Measurements from ENCODE around the gene ENOSF1.
"Not testable (repeated sequence)": the region's sequence is repeated elsewhere in the genome, so short reads cannot be mapped to it uniquely, and the experiment has no call there.

The ENOSF1 gene

GRCh38 chr18:712401-713134 lies at the start of gene ENOSF1:
Gene ENOSF1, minus strand, starts transcription at chr18:712630. Its CDS starts 43 bp downstream, at chr18:712587.
- Mint-ChIP-seq H3K4me1 (peaks cover 72% of the 10 kb centered on the region), H3K9me3 (no peaks in the 10 kb centered on the region), H3K27me3 (no peaks in the 10 kb centered on the region), H3K36me3 (ENCODE audit: low read depth) (peaks cover 35% of the 10 kb centered on the region), H3K4me3 (peak within 1 kb of the TSS; percentile 88), H3K27ac (peak within 1 kb of the TSS; percentile 93)
- DNase-seq (peak; percentile 90), ATAC-seq (peak; percentile 82)

GRCh38 chr18:759864-760263 lies 47.4 kb upstream of the ENOSF1 start:
- not testable (repeated sequence) for H3K27me3 Mint-ChIP-seq, ATAC-seq
- peaks cover 11% of the 10 kb centered on the region for H3K4me1 Mint-ChIP-seq

GRCh38 chr18:755506-755905 lies 43.1 kb upstream of the ENOSF1 start:
- Mint-ChIP-seq H3K27ac (no peak overlapping the region), H3K4me1 (no peaks in the 10 kb centered on the region), H3K36me3 (ENCODE audit: low read depth) (peaks cover 20% of the 10 kb centered on the region), H3K4me3 (no peak overlapping the region), H3K9me3 (no peaks in the 10 kb centered on the region), H3K27me3 (no peaks in the 10 kb centered on the region)
- DNase-seq (no peak), ATAC-seq (no peak)

More at GRCh38 chr18:759864-760263, 47.4 kb upstream of the ENOSF1 start:
- not testable (repeated sequence) for H3K4me3 Mint-ChIP-seq, H3K9me3 Mint-ChIP-seq, DNase-seq, H3K27ac Mint-ChIP-seq
- peaks cover 18% of the 10 kb centered on the region for H3K36me3 Mint-ChIP-seq (ENCODE audit: low read depth)

- ATAC-seq (no peak), DNase-seq (no peak)
- Mint-ChIP-seq H3K4me3 (no peak overlapping the region), H3K27ac (no peak overlapping the region), H3K4me1 (no peaks in the 10 kb centered on the region), H3K9me3 (no peaks in the 10 kb centered on the region), H3K36me3 (ENCODE audit: low read depth) (peaks cover 15% of the 10 kb centered on the region), H3K27me3 (no peaks in the 10 kb centered on the region)
Measured at GRCh38 chr18:754656-755055, 42.2 kb upstream of the ENOSF1 start.

GRCh38 chr18:750456-750855 lies 38.0 kb upstream of the ENOSF1 start:
- ATAC-seq = no peak
- no peak overlapping the region for H3K27ac Mint-ChIP-seq
- H3K27me3 Mint-ChIP-seq = no peaks in the 10 kb centered on the region
- H3K4me1 Mint-ChIP-seq = no peaks in the 10 kb centered on the region
- DNase-seq = no peak
- no peak overlapping the region for H3K4me3 Mint-ChIP-seq
- no peaks in the 10 kb centered on the region for H3K9me3 Mint-ChIP-seq
- peaks cover 23% of the 10 kb centered on the region for H3K36me3 Mint-ChIP-seq (ENCODE audit: low read depth)

- peaks cover 39% of the 10 kb centered on the region for H3K36me3 Mint-ChIP-seq (ENCODE audit: low read depth)
- no peaks in the 10 kb centered on the region for H3K27me3 Mint-ChIP-seq
- peaks cover 2% of the 10 kb centered on the region for H3K4me1 Mint-ChIP-seq
- no peak overlapping the region for H3K27ac Mint-ChIP-seq
- H3K4me3 Mint-ChIP-seq = no peak overlapping the region
- H3K9me3 Mint-ChIP-seq = no peaks in the 10 kb centered on the region
- ATAC-seq (no peak), DNase-seq (no peak)
Measured at GRCh38 chr18:744832-745597, 32.6 kb upstream of the ENOSF1 start.

GRCh38 chr18:741931-742512 lies 29.6 kb upstream of the ENOSF1 start:
- Mint-ChIP-seq H3K4me1 (peaks cover 2% of the 10 kb centered on the region), H3K36me3 (ENCODE audit: low read depth) (peaks cover 40% of the 10 kb centered on the region), H3K9me3 (no peaks in the 10 kb centered on the region), H3K4me3 (no peak overlapping the region), H3K27me3 (no peaks in the 10 kb centered on the region), H3K27ac (no peak overlapping the region)
- ATAC-seq (peak; percentile 61), DNase-seq (no peak)

GRCh38 chr18:732371-732770 lies 19.9 kb upstream of the ENOSF1 start:
- ATAC-seq (no peak), DNase-seq (no peak)
- no peak overlapping the region for H3K27ac Mint-ChIP-seq
- no peak overlapping the region for H3K4me3 Mint-ChIP-seq
- H3K36me3 Mint-ChIP-seq (ENCODE audit: low read depth) = peaks cover 43% of the 10 kb centered on the region
- H3K27me3 Mint-ChIP-seq = no peaks in the 10 kb centered on the region
- H3K4me1 Mint-ChIP-seq = peaks cover 9% of the 10 kb centered on the region
- H3K9me3 Mint-ChIP-seq = no peaks in the 10 kb centered on the region

- Mint-ChIP-seq H3K9me3 (no peaks in the 10 kb centered on the region), H3K4me3 (no peak overlapping the region), H3K27me3 (no peaks in the 10 kb centered on the region), H3K36me3 (ENCODE audit: low read depth) (peaks cover 42% of the 10 kb centered on the region), H3K27ac (peak overlapping the region; percentile 2), H3K4me1 (peaks cover 9% of the 10 kb centered on the region)
- no peak for DNase-seq
- peak; percentile 20 for ATAC-seq
Measured at GRCh38 chr18:731185-731584, 18.8 kb upstream of the ENOSF1 start.

- peak overlapping the region; percentile 2 for H3K27ac Mint-ChIP-seq
- peaks cover 9% of the 10 kb centered on the region for H3K4me1 Mint-ChIP-seq
- H3K9me3 Mint-ChIP-seq = no peaks in the 10 kb centered on the region
- peaks cover 38% of the 10 kb centered on the region for H3K36me3 Mint-ChIP-seq (ENCODE audit: low read depth)
- no peak for DNase-seq
- no peak overlapping the region for H3K4me3 Mint-ChIP-seq
- H3K27me3 Mint-ChIP-seq = no peaks in the 10 kb centered on the region
- ATAC-seq = no peak
Measured at GRCh38 chr18:730692-731091, 18.3 kb upstream of the ENOSF1 start.

- H3K4me1 Mint-ChIP-seq, H3K9me3 Mint-ChIP-seq, H3K27ac Mint-ChIP-seq, H3K4me3 Mint-ChIP-seq, H3K27me3 Mint-ChIP-seq, DNase-seq, ATAC-seq: not testable (repeated sequence)
- H3K36me3 Mint-ChIP-seq (ENCODE audit: low read depth) = peaks cover 33% of the 10 kb centered on the region
Measured at GRCh38 chr18:730120-730519, 17.7 kb upstream of the ENOSF1 start.

GRCh38 chr18:725646-726045 lies 13.2 kb upstream of the ENOSF1 start:
- no peak for DNase-seq
- Mint-ChIP-seq H3K9me3 (no peaks in the 10 kb centered on the region), H3K4me3 (no peak overlapping the region), H3K27me3 (no peaks in the 10 kb centered on the region), H3K36me3 (ENCODE audit: low read depth) (peaks cover 23% of the 10 kb centered on the region), H3K4me1 (peaks cover 12% of the 10 kb centered on the region), H3K27ac (no peak overlapping the region)
- ATAC-seq = no peak

- ATAC-seq (no peak), DNase-seq (no peak)
- Mint-ChIP-seq H3K4me1 (peaks cover 9% of the 10 kb centered on the region), H3K4me3 (no peak overlapping the region), H3K9me3 (no peaks in the 10 kb centered on the region), H3K27me3 (no peaks in the 10 kb centered on the region), H3K36me3 (ENCODE audit: low read depth) (peaks cover 18% of the 10 kb centered on the region), H3K27ac (no peak overlapping the region)
Measured at GRCh38 chr18:723541-724080, 11.2 kb upstream of the ENOSF1 start.

- peaks cover 44% of the 10 kb centered on the region for H3K4me1 Mint-ChIP-seq
- H3K4me3 Mint-ChIP-seq = no peak overlapping the region
- H3K9me3 Mint-ChIP-seq = no peaks in the 10 kb centered on the region
- no peaks in the 10 kb centered on the region for H3K27me3 Mint-ChIP-seq
- no peak for DNase-seq
- peak overlapping the region; percentile 92 for H3K27ac Mint-ChIP-seq
- ATAC-seq = no peak
- peaks cover 6% of the 10 kb centered on the region for H3K36me3 Mint-ChIP-seq (ENCODE audit: low read depth)
Measured at GRCh38 chr18:717003-717402, 4.6 kb upstream of the ENOSF1 start.
